GOT3 (cell line): Measurements from ENCODE around the gene CSRP3.

Experiments used
- DNase-seq: peaks from one replicate; lab custom pipeline; 2025; ENCODE audit warnings: mixed read lengths; lab: John Stamatoyannopoulos, UW

The CSRP3 gene

DNA sequence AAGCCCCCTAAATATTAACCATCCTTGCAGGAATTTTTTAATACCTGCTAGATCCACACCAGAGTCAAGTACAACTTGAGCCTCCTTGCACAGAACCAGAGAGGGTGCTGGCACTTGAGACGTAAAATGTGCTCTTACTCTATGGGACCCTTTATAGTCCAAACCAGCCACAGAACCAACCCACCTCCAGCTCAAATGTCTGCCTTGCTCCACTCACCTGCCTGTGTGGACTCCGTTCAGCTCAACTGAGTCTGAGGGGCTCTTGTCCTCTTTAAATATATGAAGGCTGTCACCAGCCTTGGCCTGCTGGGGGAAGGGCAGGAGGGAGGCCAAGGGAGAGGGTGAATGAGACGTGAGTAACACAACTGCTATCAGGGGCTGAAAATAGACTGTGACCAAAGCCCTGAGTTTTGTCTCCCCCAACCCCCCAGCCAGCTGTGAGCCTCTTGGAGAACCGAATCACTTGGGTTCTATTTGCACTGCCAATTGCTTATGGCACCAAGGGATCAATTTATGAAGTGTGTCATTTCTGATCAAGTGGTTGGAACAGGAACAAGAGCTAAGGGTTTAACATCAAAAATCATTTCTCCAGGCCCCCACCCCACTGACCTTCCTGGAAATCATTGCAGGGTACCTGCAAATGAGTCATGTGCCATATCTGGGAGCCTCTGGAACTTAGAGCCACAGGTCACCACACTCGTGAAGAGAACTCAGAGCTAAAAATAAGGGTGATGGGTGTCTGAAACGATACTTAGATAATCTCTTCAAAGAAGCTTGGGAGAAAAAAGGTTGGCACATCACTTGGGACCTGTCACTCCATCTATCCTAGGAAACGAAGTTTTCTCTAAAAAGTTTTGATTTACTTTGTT, at the start of gene CSRP3:
TSS of gene CSRP3 (minus strand) at position 247 of the 869 bp plus-strand sequence. CDS start 9,535 bp downstream, outside the sequence.
- no peak for DNase-seq

DNA sequence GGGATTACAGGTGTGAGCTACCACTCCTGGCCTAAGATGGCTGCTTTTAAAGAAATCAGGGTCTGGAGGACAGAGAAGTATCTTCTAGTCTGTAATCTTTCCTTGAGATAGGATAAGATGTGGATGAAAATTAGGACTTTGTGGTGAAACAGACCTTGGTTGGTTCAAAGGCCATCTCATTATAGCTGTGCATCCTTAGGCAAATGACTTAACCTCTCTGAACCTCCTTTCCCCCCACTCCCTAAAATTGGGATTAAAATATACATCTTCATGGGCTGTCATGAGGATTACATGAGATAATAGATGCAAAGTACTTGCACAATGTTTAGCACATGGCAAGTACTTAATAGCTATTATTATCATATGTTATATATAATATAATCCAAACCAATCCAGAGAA, 49.8 kb upstream of the CSRP3 start:
- DNase-seq = no peak

DNA sequence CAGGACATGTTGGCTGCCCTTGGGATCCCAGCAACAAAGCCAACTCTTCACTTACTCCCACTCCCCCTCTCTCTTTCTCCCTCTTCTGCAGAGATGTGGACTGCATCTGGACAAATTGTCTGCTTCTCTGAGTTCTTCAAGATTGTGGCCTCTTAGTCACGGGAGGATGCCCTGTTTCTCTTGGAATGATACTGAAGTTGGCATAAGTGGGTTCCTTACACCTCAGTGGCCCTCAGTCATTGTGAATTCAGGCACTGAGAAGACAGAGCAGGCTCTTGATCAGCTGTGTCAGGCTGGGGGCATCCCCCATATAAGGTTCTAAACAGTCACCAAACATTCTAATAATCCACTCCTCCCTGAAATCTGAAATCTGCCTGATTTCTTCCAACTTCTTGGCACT, 45.0 kb upstream of the CSRP3 start:
- no peak for DNase-seq

DNA sequence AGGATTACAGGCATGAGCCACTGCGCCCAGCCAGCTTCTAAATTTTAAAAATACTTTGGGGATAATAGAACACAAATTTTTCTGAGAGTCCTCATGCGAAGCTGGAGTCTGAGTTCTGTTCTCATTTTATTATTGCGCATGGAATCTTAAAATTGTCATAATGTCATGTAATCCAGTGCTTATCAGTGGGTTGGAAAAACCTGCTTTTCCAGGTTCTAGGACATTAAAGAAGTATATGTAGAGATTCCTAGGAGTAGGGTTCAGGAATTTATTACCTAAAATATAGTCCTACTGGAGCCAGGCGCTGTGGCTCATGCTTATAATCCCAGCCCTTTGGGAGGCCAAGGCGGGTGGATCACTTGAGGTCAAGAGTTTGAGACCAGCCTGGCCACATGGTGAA, 43.6 kb upstream of the CSRP3 start:
- no peak for DNase-seq

DNA sequence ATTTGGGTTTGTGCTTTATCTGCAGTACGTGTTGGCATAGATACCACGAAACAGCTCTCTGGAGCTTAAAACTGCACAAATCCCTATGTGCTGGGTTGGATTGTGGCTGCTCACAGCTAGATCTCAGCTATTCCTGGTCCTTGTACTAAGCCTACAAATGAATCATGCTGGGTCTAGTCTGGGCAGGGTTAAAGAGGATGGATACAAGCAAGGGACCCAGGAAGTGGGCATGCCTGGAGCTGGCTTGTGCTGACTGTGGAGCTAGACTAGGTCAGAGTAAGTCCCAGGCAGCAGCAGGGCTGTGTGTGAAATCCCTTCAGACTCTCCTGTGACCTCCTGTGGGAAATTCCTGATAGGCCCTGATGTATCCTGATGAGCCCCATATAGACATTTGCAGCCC, 42.8 kb upstream of the CSRP3 start:
- DNase-seq = no peak

DNA sequence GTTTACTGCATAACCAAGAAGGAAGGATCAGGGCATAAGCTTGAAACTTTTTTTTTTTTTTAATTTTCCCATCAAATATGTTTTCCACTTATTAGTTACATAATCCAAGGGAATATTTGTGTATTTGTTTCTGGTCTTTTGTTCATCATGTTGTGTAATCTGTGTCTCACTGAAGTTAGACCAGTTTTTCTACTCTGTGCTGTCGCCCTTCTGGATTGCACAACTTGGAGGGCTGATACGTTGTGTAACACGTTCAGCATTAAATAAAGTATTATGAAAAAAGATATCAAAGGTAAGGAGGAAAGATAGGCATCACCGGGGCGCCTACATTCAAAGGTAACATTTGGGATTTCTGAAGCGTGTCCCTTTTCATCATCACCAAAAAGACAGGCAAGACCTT, 42.3 kb upstream of the CSRP3 start:
- no peak for DNase-seq

DNA sequence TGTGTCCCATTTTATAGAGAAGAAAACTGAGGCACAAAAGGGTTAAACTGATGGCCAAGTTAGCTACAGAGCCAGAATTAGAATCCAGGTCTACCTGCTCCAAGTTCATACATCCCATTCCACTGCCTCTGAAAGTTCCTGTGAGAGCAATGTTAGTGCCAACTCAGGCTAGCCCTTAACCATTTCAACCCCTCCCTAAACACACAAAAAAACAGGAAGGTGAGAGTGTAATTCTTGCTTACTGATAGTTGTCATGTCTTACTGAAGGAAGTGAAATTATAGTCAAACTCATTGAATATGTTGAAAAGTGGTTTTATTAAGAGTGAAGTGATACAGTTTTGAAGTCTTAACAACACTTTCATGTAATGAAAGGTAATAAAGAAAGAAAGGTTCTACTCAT, 41.8 kb upstream of the CSRP3 start:
- no peak for DNase-seq

DNA sequence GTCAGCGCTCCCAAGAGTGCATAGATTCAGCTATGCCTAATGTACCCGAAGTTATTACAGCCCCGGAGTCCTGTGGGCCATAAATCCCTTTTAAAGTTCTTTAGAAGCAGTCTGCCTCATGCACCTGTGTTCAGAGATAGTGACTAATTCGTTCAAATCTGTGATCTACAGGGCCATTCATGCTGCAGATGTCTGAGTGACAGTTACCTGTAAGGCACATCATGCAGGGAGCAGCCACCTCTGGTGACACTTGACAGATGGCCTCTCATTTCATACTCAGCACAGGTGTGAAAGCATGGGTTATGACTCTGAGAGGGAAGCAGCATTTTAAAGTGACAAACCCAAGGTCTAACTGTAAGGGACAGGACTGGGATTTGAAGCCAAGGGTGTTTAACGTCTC, 41.4 kb upstream of the CSRP3 start:
- no peak for DNase-seq

DNA sequence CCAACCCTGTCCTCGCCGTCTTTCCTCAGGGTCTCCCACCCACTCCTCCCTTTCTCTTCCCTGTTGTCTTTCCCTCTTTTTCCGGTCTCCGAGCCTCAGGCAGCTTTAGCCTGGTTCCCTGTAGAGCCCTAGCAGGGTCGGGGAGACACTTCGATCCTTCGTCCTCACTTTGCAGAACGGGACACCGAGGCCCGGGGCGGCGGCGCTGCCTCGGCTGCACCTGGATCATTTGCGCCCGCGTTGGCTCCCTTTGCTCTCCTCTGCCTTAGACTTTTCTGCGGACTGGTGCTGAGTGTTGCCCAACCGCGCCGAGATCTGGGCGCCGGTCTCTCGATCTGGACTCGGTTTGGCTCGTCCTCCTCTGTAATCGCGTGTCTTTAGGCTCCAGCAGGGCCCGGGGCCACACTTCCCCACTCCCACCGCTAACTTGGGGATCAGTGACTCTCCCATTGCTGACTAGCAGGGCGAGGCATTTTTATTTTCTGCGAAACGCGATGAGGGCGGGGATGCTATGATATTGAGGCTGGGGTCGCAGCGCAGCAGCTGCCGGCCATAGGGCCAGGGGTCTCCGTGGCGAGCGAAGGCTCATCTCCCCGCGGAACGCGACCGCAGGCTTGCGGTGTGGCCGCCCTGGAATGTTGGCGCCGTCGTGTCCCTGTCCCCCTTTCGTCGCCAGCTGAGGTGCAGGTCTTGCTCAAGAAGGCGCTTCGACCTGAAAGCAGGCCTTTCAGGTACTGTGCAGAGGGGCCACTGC, 40.6 kb upstream of the CSRP3 start:
- no peak for DNase-seq

DNA sequence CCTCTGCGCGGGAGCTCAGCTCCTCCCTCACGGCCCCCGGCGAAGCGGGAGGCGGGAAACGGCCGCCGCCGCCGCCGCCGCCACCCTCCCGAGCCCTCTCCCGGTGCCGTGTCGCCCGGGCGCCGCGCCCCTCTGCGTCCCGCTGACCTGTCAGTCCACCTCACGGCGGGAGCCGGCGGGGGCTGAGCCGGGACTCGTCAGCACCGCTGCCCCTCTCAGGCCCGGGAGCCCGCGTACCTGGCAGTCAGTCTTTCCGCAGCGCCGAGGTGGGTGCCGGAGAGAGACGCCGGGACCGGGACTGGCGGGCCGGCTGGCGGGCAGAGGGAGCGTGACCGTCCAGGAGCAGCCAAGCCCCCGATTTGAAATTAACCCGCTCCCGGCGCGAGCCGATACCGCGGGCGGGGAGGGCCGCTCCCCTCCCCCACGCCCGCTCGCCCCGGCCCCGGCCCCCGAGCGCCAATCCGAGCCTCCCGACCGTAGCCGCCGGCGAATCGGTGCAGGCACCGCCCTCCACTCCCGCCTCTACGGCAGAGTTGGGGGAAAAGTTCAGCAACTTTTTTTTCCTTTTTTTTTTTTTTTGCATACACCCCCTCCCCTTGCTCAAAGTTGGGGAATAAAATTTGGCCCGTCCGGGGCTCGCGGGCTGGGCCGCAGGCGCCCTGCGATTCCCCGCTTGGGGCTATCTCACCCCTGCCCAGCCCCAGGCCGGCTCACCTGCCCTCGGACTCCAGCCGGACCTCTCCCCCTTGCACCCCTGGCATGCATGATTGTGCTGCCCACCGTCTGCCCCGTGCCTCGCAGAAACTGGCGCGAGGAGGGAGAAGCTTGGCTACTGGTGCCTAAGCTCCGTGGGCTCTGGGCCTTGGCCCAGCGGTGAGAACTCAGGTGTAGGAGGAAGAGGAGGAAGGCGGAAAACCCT, 39.7 kb upstream of the CSRP3 start:
- DNase-seq = peak; percentile 3

DNA sequence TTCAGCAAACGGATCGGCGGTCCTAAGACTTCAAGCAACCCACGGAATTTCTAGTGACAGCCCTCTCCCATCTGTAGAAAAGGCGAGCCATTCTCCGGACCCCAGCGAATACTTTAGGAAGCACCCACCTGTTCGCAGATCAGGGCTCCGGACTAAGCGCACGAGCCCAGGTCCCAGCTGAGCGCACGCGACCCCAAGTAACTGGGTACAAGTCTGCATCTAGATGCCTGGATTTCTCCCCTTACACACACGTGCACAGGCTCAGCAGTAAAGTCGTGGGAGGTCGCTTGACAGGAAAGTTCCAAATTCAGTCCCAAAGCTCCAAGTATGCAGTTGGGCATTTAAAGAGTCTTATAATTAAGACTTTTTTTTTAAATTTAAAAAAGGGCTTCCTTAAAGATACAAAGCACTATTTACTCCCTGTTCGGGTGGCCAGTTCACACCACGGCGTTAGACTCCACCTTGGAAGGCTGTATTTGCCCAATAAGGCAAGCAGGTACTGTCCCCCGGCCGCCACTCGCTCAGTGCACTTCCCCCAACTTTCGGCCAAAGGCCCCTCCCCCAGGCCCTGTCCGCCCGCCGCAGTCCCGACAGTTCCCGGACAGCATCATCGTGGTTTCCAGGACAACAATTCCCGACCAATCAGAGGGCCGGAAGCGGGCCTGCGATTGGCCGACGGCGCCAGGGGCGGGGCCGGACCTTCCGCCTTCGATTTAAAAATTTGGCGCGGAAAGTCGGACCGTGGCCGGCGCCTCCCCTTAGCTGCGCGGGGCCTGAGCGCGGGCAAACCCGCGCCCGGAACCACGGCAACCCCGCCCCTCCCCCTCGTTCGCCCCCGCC, 38.9 kb upstream of the CSRP3 start, which contains the start of gene E2F8:
TSS of gene E2F8 (minus strand) at position 526 of the 840 bp plus-strand sequence. CDS start 824 bp downstream, outside the sequence.
- peak; percentile 45 for DNase-seq

DNA sequence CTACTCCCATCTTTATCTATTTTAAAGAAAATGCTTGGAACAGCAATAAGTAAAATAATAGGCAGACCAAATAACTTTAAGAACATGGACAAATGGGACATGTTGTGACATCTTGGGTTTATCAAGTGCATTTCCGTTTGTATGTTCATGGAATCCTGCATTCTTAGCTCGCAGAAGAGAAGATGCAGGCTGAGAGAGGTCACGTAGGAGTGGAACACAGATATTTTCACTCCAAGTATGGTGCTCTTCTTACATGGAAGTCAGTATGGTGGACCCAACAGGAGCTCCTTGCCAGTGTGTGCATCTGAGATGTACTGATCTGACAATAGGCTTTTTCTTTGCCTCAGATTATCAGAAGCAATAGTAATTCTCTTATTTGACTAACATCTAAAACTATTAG, 37.3 kb upstream of the CSRP3 start:
- DNase-seq = no peak

DNA sequence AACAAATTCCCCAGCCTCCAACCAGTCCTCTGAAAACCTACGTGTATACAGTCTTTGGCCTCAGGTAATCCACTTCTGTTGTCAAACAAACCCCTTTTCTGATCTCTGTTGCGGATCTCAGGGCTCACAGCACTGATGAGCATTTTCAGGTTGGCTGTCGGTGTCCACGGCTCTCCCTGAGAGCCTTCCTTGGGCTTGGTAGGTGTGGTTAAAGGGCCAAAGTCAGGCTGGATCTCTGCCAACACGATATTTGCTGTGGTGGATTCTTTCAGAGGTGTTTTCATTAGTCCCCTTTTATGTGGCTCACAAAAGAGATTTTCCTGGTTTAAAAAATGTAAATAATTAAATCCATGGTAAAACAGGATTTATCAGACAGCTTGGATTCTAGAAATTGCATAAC, 36.0 kb upstream of the CSRP3 start:
- DNase-seq = no peak

DNA sequence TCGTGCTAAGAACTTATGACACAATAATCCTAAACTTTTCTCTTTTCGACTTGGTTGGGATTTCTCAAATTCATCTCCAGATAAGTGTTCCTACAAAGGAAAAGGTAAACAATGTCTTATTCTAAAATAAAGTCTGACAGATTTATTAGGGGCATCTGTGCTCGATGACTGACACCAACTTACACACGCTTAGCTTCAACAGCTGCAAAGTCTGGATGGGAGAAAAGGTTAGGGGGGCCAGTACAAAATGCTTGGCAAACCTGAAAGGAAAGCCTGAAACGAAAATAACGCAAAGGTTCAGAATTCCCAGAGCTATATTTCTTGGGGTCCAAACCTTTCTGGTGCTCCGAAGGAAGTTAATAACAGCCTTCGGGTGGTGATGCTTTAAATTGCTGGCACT, 35.6 kb upstream of the CSRP3 start:
- DNase-seq = no peak

DNA sequence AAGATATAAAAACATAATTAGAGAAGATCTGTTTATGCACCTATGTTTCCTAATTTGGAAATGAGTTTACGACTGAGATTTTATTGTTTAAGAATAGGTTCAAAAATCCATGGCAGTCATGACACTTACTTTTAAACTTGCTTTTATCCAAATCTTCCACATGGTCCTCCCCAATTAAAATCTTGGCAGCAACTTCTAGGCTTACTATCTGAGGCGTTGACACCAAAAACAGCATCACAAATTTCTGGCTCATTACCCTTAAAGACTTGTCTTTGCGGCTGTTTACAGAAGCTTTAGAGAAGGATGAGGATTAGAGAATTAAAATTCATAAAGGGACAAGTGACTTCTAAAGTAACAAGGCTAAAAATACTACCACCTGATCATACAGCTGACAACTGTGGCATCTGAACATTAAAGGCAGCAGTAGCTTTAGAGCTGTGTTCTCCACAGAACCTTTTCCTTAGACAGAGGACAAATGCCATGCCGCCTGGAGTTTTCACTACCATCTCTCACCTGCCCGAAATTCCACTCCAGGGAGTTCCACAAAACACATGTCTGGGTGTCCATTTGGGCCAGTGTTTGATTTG, 32.5 kb upstream of the CSRP3 start:
- no peak for DNase-seq

DNA sequence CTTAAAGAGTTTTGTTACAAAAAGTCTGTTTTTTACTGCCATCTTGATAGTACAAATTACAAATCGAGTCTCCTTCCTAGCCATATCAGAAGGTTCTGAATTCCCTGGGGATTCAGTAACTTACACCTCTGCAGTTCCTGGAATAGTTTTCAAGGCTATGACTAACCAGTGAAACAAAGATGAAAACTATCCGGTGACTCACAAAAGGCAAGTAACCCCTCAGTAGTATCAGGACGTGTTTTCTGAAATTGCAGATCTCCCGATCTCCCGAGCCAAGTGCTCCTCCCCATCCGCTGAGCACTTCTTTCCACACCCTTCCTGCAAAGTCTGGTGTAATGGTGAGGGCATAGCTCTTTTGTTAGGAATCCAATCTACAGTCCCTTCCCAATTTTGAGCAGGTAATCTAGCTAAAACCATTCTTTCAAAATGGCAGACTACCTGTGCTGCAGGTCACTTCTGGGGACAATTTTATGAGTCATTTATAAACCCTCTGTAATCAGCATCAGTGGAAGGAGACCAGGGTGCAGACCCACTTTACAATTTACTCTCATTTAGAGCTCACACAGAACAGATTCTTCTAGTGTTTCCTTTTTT, 31.2 kb upstream of the CSRP3 start:
- no peak for DNase-seq

DNA sequence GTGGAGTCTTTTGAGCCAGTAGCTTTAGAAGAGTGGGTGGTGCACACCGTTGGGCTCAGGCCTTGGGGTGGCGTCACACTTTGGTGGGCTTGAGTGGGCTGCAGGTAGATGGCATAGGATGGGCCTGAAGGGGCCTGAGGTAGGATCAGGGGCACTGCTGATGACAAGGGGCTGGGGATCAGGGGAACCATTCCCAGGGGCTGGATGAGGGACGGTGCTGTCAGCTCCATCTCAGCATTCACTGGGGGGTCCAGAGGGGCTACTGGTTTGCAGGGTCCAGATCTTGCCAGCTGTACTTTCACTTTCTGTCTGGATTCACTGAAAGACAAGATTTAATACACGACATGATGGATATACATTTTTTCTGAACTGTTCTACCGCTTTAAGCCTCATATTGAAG, 27.9 kb upstream of the CSRP3 start:
- DNase-seq = no peak

DNA sequence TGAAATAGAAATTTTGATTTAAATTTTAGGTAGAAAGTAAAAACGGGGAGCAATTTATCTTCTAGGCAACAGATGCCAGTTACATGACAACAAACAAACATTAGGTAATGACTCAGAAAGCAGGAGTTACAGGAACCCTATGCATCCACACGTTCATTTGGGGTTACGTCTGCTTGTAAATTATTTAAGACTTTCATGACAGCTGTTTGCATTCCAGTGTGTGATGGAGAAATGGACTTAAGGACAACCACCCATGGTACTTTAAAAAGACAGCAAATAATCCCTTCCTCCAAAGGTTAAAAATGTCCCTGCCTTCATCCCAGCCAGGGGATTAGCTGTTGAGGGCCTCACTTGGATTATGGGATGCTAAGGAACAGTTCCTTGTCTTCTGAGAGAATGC, 27.2 kb upstream of the CSRP3 start:
- no peak for DNase-seq

DNA sequence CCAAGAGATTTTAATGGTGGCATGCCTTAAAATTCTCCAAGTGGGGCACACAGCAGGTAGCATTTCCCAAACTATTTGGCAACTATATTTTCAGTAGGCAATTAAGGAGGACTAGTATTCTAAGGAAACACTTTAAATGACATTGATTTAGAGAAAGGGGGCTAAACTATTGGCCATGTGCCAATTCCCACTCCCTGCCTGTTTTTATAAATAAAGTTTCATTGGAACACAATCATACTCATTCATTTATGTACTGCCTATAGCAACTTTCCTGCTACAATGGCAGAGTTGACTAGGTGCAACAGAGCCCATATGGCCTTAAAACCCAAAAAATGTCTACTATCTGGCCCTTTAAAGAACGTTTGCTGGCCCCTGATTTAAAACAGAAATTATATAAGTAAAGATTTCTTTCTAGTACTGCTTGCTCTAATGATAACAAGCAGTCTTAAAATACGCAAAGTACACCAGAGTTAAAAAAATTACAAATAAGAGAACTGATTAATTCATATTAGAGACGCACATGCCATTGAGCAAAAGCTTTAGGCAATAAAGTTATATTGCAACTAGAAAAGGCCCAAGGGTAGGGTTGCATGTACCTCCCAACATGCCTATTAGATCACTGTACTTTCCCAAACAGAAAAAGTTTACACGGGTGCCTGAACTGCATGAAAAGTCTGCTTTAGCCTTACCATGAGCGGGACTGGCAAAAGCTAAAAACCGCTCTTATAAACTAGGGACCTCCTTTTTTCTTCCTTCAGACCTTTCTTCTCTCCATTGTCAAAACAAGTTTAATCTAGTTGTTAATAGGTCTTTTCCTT, 24.8 kb upstream of the CSRP3 start:
- no peak for DNase-seq

DNA sequence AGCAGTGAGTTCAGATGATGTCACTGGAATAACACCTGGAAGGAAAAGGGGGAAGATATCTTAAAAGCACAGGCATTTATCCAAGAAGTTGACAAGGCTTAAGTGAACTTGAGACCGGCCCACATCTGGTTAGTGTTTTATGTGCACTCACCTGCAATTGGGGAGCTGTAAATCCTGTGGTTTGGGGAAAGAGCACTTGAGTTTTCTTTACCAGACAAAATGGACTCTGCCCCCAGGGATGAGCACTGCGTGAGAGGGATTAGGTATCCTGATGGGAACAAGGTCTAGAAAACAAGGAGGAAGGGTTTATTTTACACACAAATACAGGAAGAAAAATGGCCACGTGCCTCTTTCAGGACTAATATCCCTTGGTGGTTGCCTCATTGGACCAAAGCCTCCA, 23.8 kb upstream of the CSRP3 start:
- DNase-seq = no peak
